ENCODE data around the gene NCF2.

GRCh38 chr1:183600136-183600535, 9.9 kb upstream of the NCF2 start:
- TF ChIP-seq CTCF (IDR thresholded peaks at IDR 0.05) (no peak), POLR2A (IDR thresholded peaks at IDR 0.05) (no peak)

Data from uterus (tissue), 2 donors.